ENCODE results near the gene BEND7.

GRCh38 chr10:13564576-13564975 lies 35.8 kb upstream of the BEND7 start:
- TF ChIP-seq CTCF (IDR thresholded peaks at IDR 0.05; ENCODE audit: insufficient read depth, low read length) = no peak
- no peak for TF ChIP-seq REST (IDR thresholded peaks at IDR 0.05; ENCODE audit: insufficient replicate concordance, low read depth)
- no peak for TF ChIP-seq POLR2AphosphoS5 (IDR thresholded peaks at IDR 0.05; ENCODE audit: low read depth)
- no peak for TF ChIP-seq SPI1 (IDR thresholded peaks at IDR 0.05; ENCODE audit: borderline replicate concordance, low read depth)
- no peak for TF ChIP-seq GABPA (IDR thresholded peaks at IDR 0.05; ENCODE audit: low read depth)
